ENCODE measurements around the gene BACE2. TPM values are rescaled to one million over a fixed set of nuclear protein-coding genes. Genes with fewer than 3 reads are reported as not detected.

The BACE2 gene
- total and polyA plus RNA-seq, 4 donors, result 1.7 to 16.7 (median 5.6) TPM

GRCh38 chr21:41319273-41319672 is 151.3 kb downstream of the BACE2 start:
- H3K36me3 ChIP-seq (ENCODE audit: control insufficient read depth in 4 of 4, insufficient read depth in 3 of 4, low read depth in 1 of 4, low read length in 3 of 4), result no peaks in the 10 kb centered on the region
- H3K9ac ChIP-seq (ENCODE audit: low read depth in 1 of 2, low read length in 2 of 2), result no peak overlapping the region
- no peak overlapping the region for H3K4me3 ChIP-seq (ENCODE audit: low read depth in 1 of 3, low read length in 3 of 3)
- H3K27ac ChIP-seq (ENCODE audit: low read depth in 1 of 2, low read length in 2 of 2), result no peak overlapping the region
- no peaks in the 10 kb centered on the region for H3K9me3 ChIP-seq (ENCODE audit: control insufficient read depth in 4 of 4, low read length in 3 of 4)
- peaks cover 0 to 4% (median 0%) of the 10 kb centered on the region in 4 donors for H3K4me1 ChIP-seq (ENCODE audit: control insufficient read depth in 4 of 4, insufficient read depth in 4 of 4, low read length in 3 of 4)
- H3K27me3 ChIP-seq (ENCODE audit: control insufficient read depth in 4 of 4, insufficient read depth in 4 of 4, low read length in 3 of 4), result peaks cover 0 to 5% (median 0%) of the 10 kb centered on the region in 4 donors
- no peak for DNase-seq (ENCODE audit: low spot score)
- no peak for TF ChIP-seq MAX (IDR thresholded peaks at IDR 0.05)
- no peak for TF ChIP-seq TAF1 (conservative IDR thresholded peaks at IDR 0.05)
- TF ChIP-seq ZBTB33 (IDR thresholded peaks at IDR 0.05), result no peak
- TF ChIP-seq NR2F2 (IDR thresholded peaks at IDR 0.05), result no peak
- TF ChIP-seq SP1 (IDR thresholded peaks at IDR 0.05), result no peak
- no peak for TF ChIP-seq HNF4A (conservative IDR thresholded peaks at IDR 0.05)
- no peak for TF ChIP-seq CTCF (IDR thresholded peaks at IDR 0.05; ENCODE audit: low read depth, low read length, missing input control)
- no peak for TF ChIP-seq HNF4G (IDR thresholded peaks at IDR 0.05)
- no peak for TF ChIP-seq EGR1 (IDR thresholded peaks at IDR 0.05; ENCODE audit: low read depth in 2 of 2)
- TF ChIP-seq RXRA (IDR thresholded peaks at IDR 0.05), result no peak
- TF ChIP-seq REST (IDR thresholded peaks at IDR 0.05), result no peak
- no peak for TF ChIP-seq GABPA (IDR thresholded peaks at IDR 0.05 in 1 of 2, conservative IDR thresholded peaks at IDR 0.05 in 1 of 2)
- 78% methylated on average over 7 of the region's 7 CpGs for WGBS

GRCh38 chr21:41321211-41321907 is 153.4 kb downstream of the BACE2 start:
- H3K9ac ChIP-seq (ENCODE audit: low read depth in 1 of 2, low read length in 2 of 2), result no peak overlapping the region
- DNase-seq (ENCODE audit: low spot score), result no peak
- H3K36me3 ChIP-seq (ENCODE audit: control insufficient read depth in 4 of 4, insufficient read depth in 3 of 4, low read depth in 1 of 4, low read length in 3 of 4), result no peaks in the 10 kb centered on the region
- no peak overlapping the region for H3K27ac ChIP-seq (ENCODE audit: low read depth in 1 of 2, low read length in 2 of 2)
- H3K4me1 ChIP-seq (ENCODE audit: control insufficient read depth in 4 of 4, insufficient read depth in 4 of 4, low read length in 3 of 4), result peaks cover 0 to 4% (median under 1%) of the 10 kb centered on the region in 4 donors
- H3K9me3 ChIP-seq (ENCODE audit: control insufficient read depth in 4 of 4, low read length in 3 of 4), result no peaks in the 10 kb centered on the region
- WGBS, result 88% methylated on average over 20 of the region's 20 CpGs
- H3K4me3 ChIP-seq (ENCODE audit: low read depth in 1 of 3, low read length in 3 of 3), result no peak overlapping the region
- no peaks in the 10 kb centered on the region for H3K27me3 ChIP-seq (ENCODE audit: control insufficient read depth in 4 of 4, insufficient read depth in 4 of 4, low read length in 3 of 4)
- TF ChIP-seq MAX (IDR thresholded peaks at IDR 0.05), result no peak
- TF ChIP-seq RXRA (IDR thresholded peaks at IDR 0.05), result no peak
- TF ChIP-seq HNF4A (conservative IDR thresholded peaks at IDR 0.05), result no peak
- TF ChIP-seq REST (IDR thresholded peaks at IDR 0.05), result no peak
- no peak for TF ChIP-seq NR2F2 (IDR thresholded peaks at IDR 0.05)
- no peak for TF ChIP-seq ZBTB33 (IDR thresholded peaks at IDR 0.05)
- no peak for TF ChIP-seq RAD21 (IDR thresholded peaks at IDR 0.05)
- TF ChIP-seq FOXA2 (IDR thresholded peaks at IDR 0.05), result no peak
- TF ChIP-seq ATF3 (IDR thresholded peaks at IDR 0.05), result no peak
- TF ChIP-seq YY1 (IDR thresholded peaks at IDR 0.05), result no peak
- no peak for TF ChIP-seq SP1 (IDR thresholded peaks at IDR 0.05)
- no peak for TF ChIP-seq FOXA1 (IDR thresholded peaks at IDR 0.05)

Data from liver (tissue), 9 donors.